Stimulated activated CD4-positive, alpha-beta T cell treated with anti-CD3 and anti-CD28 coated beads, Interleukin-1b, Interleukin-23, amount 100 ng/mL, for 24 hours (primary cell): ENCODE results near the gene ZCCHC18.

Experiments used
- DNase-seq, 4 experiments: peaks; one replicate each; pipeline ENCODE4 v3.0.0-alpha.2; 2020; ENCODE audit warnings: low read depth in 4 of 4, low spot score in 1 of 4

ZCCHC18 gene

DNA sequence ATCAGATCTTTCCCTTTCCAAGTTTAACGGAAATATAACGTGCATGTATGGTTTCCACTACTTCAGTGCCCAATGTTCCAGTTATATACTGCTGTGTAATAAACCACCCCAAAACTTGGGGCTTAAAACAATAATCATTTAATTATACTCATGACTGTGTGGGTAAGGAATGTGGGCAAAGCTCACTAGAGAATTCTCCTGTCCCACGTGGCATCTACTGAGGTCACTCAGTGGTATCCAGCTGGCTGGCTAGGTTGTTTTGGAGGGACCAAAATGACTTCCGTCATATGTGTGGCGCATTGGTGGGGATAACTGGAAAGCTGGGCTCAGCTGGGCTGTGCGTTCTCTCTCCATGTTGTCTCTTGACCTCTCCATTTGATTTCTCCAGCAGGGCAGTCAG, 18.5 kb downstream of the ZCCHC18 start:
- DNase-seq: no peak

DNA sequence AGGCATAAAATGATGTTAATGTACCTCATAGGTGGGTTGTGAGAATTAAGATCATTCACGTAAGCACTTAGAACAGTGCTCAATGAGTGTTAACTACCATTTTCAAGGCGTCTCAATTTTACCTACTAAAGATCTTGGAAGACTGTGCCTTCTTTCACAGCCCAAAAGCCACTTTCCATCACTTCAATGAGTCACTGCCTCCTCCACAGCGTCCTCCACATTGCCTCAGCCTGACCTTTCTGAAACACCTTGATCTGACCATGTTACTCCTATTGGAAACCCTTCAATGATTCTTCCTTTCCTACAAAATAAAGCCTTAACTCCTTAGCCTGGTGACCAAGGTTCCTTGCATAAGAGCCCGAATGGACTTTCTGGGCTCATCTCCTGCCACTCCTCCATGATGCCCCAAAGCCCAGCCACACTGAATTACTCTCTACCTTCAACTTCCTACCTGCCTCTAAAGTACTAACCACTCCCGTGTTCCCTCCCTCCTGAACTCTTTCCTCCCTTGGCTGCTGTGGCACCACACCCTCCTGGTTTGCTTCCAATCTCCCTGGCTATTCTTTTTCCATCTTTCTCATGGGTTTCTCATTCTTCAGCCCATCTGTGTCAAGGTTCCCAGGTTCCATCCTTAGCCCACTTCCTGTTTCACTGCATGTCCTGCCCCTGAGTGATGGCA, 22.4 kb downstream of the ZCCHC18 start:
- no peak for DNase-seq

DNA sequence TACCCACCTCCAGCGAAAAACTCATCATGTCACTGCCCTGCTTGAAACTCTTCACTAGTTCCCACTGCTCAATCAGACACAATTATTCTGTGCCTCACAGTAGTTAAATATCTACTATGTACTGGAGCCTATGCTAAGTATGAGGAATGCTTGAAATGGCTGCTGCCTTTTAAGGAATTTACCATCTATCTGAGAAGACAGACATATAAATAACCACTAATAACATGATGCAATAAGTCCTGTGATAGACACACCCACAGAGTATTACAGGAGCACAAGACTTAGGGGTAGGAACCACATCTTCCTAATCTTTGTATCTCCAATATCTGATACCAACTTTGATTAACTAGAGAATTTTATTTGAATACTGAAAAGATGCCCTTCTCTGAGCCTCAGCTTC, 23.4 kb downstream of the ZCCHC18 start:
- no peak for DNase-seq

DNA sequence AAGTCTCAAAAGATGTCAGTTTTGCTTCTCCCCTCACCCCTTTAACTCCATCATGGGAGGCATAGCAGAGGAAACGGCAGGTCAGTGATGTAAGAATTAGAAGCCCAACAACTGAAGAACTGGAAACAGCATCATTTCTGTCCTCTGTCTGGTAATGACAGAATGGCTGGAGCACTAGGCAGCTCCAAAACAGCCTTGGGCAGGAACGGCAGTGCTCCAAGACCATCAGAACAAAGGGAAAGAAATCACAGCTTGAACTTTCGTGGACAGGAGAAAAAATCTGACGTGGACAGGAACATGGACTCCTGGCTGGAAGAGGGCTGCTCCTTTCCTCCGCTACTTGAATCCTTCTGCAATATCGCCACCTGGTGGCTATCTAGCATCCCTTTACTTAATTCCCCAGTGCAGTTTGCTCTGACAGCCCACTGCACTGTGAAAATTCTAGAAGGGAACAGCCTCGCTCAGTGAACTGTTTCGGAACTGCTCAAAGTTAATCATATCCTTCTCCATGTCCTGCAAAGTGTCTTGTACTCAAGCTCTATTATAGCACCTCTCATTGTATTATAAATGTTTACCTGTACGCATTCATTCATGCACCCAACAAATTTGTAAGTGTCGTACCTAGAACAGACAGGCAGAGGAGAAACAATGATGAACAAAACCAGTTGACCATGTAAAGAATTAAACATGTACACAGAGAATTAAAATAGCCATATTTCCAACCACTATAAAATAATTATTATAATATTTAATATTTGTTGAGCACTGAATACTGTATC, 24.1 kb downstream of the ZCCHC18 start:
- DNase-seq: peak in 2 of 4 experiments; percentile 13 to 18

DNA sequence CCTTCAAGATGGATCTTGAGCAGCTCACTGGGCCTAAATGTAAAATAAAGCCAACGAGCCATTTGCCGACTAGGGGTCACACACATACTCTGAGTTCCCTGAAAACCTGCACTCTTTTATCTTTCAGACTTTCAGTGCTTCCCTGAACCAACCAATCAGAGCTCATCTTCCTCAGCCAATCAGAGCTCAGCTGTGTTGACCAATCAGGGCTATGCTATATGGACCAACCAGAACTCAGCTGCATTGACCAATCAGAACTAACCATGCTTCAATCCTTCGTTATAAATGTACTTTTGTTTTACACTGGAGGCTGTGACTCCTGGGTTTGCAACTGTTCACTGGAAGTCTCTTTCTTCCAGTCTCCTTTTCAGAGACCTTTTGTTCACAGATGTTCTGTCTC, 25.2 kb downstream of the ZCCHC18 start:
- no peak for DNase-seq

DNA sequence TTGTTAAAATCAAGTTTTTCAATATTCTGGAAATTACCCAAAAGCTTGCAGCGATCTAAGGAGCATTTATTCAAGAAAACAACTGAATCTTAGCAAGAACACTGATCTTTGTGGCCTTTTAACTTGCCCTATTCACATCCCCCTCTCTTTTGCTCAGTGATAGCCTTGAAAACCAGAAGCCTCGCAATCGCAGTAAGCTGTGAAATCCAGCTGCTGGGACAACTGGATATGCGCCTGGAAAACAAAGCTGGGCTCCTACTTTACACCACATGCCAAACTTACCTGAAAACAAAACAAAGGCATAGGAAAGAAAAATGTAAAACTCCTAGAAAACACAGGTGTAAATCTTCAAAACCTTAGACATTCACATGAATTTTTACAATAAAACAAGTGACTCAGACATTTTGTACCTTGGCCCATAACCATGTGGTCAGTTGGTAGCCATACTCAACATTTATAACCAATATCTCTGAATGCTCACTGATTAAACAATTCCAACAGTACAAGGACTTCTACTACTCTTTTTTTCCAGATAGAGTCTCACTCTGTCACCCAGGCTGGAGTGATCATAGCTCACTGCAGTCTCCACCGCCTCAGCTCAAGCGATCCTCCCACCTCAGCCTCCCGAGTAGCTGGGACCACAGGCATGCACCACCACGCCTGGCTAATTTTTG, 28.9 kb downstream of the ZCCHC18 start:
- DNase-seq: no peak

DNA sequence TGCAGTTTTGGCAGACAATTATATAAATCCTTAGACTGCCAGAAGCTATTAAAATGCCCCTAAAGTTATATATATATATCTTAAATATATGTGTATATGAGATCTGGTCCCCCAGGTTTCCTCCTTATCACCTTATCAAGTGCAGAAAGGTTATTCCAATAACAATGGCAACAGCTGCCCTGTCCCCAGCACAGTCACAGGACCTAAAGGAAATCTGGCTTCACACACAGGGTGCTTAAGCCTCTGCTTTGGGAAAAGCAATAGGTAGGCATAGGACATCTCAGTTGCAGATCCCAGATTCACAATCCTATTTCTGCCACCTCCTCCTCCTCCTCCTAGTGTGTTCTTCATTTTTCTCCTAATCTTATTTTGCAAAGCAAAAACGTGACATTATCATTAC, 38.7 kb downstream of the ZCCHC18 start:
- no peak for DNase-seq

DNA sequence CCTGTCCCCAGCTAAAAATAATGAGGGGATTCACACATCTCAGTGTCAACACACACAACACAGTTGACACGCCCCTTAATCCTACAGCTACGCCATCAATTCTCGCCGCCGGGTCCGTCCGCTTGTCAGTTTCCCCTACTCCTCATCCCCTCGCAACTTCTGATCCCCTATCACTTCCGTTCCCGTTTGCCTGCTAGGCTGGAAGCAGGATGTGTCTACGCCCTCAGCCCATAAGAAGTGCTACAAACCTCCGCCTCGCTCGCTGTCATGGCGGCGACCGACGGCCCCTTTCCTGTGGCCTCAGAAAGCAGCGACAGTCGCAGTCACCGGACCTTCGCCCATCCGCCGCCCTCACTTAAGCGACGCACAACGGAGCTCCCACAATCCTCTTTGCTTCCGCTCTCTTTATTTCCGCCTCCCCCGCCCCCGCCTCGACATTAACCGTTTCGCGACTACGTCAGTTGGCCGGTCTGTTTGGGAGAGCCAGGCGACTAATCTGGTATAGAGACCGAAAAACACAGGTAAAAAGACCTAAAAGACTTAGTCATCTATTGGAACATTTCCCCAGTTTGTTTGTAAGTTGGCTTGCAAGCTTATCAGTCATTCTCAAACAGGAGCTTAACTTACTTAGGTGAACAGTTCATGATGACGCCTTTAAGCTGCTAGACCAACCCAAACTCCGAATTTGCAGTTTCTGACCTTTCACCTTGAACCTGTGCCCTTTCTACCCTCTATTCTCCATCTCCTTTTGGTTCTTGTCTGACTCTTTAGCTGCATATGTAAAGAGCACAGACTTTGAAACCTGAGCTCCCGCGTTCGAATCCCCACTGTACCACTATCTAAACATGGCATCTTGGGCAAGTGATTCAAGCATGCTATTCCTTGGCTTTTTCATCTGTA, 44.6 kb downstream of the ZCCHC18 start, which contains the start of gene SLC25A53:
Gene SLC25A53 (minus strand): TSS at position 380 of the 900 bp plus-strand sequence. CDS start 51,752 bp downstream, outside the sequence.
- peak; percentile 35 to 58 (median 47) for DNase-seq
